H9 (cell line): ENCODE data around the gene MAGT1. TPM values are rescaled to one million over a fixed set of nuclear protein-coding genes. Genes with fewer than 3 reads are reported as not detected.
A peak's percentile ranks its signal among the peaks of the same experiment; 100 is the strongest.

Experiments
- DNase-seq: peaks from one replicate; pipeline ENCODE4 v3.0.0-alpha.2; 2017
- H2AFZ ChIP-seq: one replicate; pipeline ENCODE4 v1.6.1; 2013; ENCODE audit warnings: mild to moderate bottlenecking, low read length, control low read depth, moderate library complexity
- H2AK5ac ChIP-seq: 2 replicates; pipeline ENCODE4 v1.6.1; 2013; ENCODE audit warnings: low read length, control low read depth, mixed read lengths; ENCODE audit not compliant: insufficient read length
- H2BK120ac ChIP-seq: one replicate; pipeline ENCODE4 v1.6.1; 2013; ENCODE audit warnings: low read depth, mild to moderate bottlenecking, low read length, control low read depth, inconsistent platforms; ENCODE audit not compliant: poor library complexity, severe bottlenecking
- H2BK12ac ChIP-seq: 2 replicates; pipeline ENCODE4 v1.6.1; 2013; ENCODE audit warnings: low read length, control low read depth, mixed read lengths, low read depth; ENCODE audit not compliant: insufficient read length
- H2BK15ac ChIP-seq: 2 replicates; pipeline ENCODE4 v1.6.1; 2013; ENCODE audit warnings: low read depth, low read length, control low read depth
- H2BK20ac ChIP-seq: one replicate; pipeline ENCODE4 v1.6.1; 2013; ENCODE audit warnings: low read depth, mild to moderate bottlenecking, low read length, control low read depth, inconsistent platforms; ENCODE audit not compliant: poor library complexity, severe bottlenecking
- H2BK5ac ChIP-seq: 2 replicates; pipeline ENCODE4 v1.6.1; 2013; ENCODE audit warnings: low read length, control low read depth, mixed read lengths; ENCODE audit not compliant: insufficient read length
- H3K14ac ChIP-seq: 2 replicates; pipeline ENCODE4 v1.6.1; 2013; ENCODE audit warnings: low read length, control low read depth; ENCODE audit not compliant: insufficient read depth
- H3K18ac ChIP-seq: 2 replicates; pipeline ENCODE4 v1.6.1; 2013; ENCODE audit warnings: low read depth, mild to moderate bottlenecking, mixed read lengths, low read length, control low read depth; ENCODE audit not compliant: insufficient read length
- H3K23ac ChIP-seq: 2 replicates; pipeline ENCODE4 v1.6.1; 2013; ENCODE audit warnings: low read length, control low read depth, mixed read lengths, low read depth; ENCODE audit not compliant: insufficient read length
- H3K23me2 ChIP-seq: 2 replicates; pipeline ENCODE4 v1.6.1; 2013; ENCODE audit warnings: low read depth, mild to moderate bottlenecking, mixed read lengths, low read length, control low read depth; ENCODE audit not compliant: insufficient read length, poor library complexity, severe bottlenecking
- H3K27ac ChIP-seq: 2 replicates; pipeline ENCODE4 v1.5.1; 2013; ENCODE audit warnings: low read length, control low read depth, mixed read lengths, low read depth; ENCODE audit not compliant: insufficient read length
- H3K27me3 ChIP-seq: 2 replicates; pipeline ENCODE4 v1.6.1; 2013; ENCODE audit warnings: low read length, control low read depth, inconsistent platforms; ENCODE audit not compliant: insufficient read depth
- H3K4ac ChIP-seq: 2 replicates; pipeline ENCODE4 v1.6.1; 2013; ENCODE audit warnings: low read depth, mild to moderate bottlenecking, control low read depth, inconsistent platforms, low read length, moderate library complexity
- H3K4me1 ChIP-seq: 2 replicates; pipeline ENCODE4 v1.6.1; 2013; ENCODE audit warnings: low read length, control low read depth, inconsistent platforms; ENCODE audit not compliant: insufficient read depth
- H3K4me2 ChIP-seq: 2 replicates; pipeline ENCODE4 v1.6.1; 2013; ENCODE audit warnings: low read length, control low read depth, mixed read lengths; ENCODE audit not compliant: insufficient read length, insufficient read depth
- H3K56ac ChIP-seq: 2 replicates; pipeline ENCODE4 v1.6.1; 2013; ENCODE audit warnings: low read depth, mild to moderate bottlenecking, mixed read lengths, low read length, control low read depth; ENCODE audit not compliant: insufficient read length
- H3K79me1 ChIP-seq: 2 replicates; pipeline ENCODE4 v1.6.1; 2013; ENCODE audit warnings: low read depth, mild to moderate bottlenecking, moderate library complexity, low read length, control low read depth, inconsistent platforms; ENCODE audit not compliant: insufficient read depth, poor library complexity, severe bottlenecking
- H3K79me2 ChIP-seq: 2 replicates; pipeline ENCODE4 v1.6.1; 2013; ENCODE audit warnings: low read length, control low read depth, inconsistent platforms; ENCODE audit not compliant: insufficient read depth
- H3K9ac ChIP-seq: 2 replicates; pipeline ENCODE4 v1.6.1; 2013; ENCODE audit warnings: low read length, control low read depth, mixed read lengths; ENCODE audit not compliant: insufficient read length; ENCODE audit errors: extremely low read depth
- H3K9me3 ChIP-seq: one replicate; pipeline ENCODE4 v1.6.1; 2013; ENCODE audit warnings: low read depth, low read length, inconsistent platforms; ENCODE audit not compliant: control insufficient read depth
- H3T11ph ChIP-seq: one replicate; pipeline ENCODE4 v1.6.1; 2013; ENCODE audit warnings: mild to moderate bottlenecking, low read length, control low read depth, inconsistent platforms
- H4K20me1 ChIP-seq: one replicate; pipeline ENCODE4 v1.6.1; 2013; ENCODE audit not compliant: control insufficient read depth, insufficient read length, insufficient read depth
- H4K5ac ChIP-seq: 2 replicates; pipeline ENCODE4 v1.6.1; 2013; ENCODE audit warnings: low read depth, mild to moderate bottlenecking, mixed read lengths, low read length, control low read depth; ENCODE audit not compliant: insufficient read length
- H4K8ac ChIP-seq: replicated peaks from 2 replicates; pipeline ENCODE4 v1.6.1; 2013; ENCODE audit warnings: low read length, control low read depth, mixed read lengths, low read depth; ENCODE audit not compliant: insufficient read length
- H4K91ac ChIP-seq: 2 replicates; pipeline ENCODE4 v1.6.1; 2013; ENCODE audit warnings: low read depth, mild to moderate bottlenecking, moderate library complexity, mixed read lengths, low read length, control low read depth; ENCODE audit not compliant: insufficient read length
- H3K27ac Mint-ChIP-seq, 3 experiments: 2 replicates in 2 of 3; 3 replicates in 1 of 3; pipeline ENCODE4 v1.8.0; 2020 to 2021; ENCODE audit warnings: mixed read lengths in 3 of 3, mild to moderate bottlenecking in 1 of 3, moderate library complexity in 1 of 3
- H3K27me3 Mint-ChIP-seq: 2 replicates; pipeline ENCODE4 v1.8.0; 2021; ENCODE audit warnings: low read depth, mild to moderate bottlenecking, moderate library complexity, mixed read lengths
- H3K36me3 Mint-ChIP-seq, 3 experiments: 2 replicates in 2 of 3; 3 replicates in 1 of 3; pipeline ENCODE4 v1.8.0; 2020 to 2021; ENCODE audit warnings: low read depth in 3 of 3, mixed read lengths in 3 of 3; ENCODE audit not compliant: insufficient read depth in 1 of 3
- H3K4me1 Mint-ChIP-seq, 2 experiments: 2 replicates each; pipeline ENCODE4 v1.8.0; 2020; ENCODE audit warnings: mixed read lengths in 2 of 2
- H3K4me3 Mint-ChIP-seq, 2 experiments: 2 replicates in 1 of 2; 3 replicates in 1 of 2; pipeline ENCODE4 v1.8.0; 2020 to 2021; ENCODE audit warnings: mild to moderate bottlenecking in 2 of 2, mixed read lengths in 2 of 2, moderate library complexity in 1 of 2
- H3K9me3 Mint-ChIP-seq, 2 experiments: 2 replicates in 1 of 2; 3 replicates in 1 of 2; pipeline ENCODE4 v1.8.0; 2020; ENCODE audit warnings: mild to moderate bottlenecking in 2 of 2, mixed read lengths in 2 of 2, moderate library complexity in 1 of 2
- CTCF ChIP-seq: fragments of 200-600 bp; sonication (generic); conservative IDR thresholded peaks from 3 replicates; pipeline ENCODE4 v1.8.0; 2021; ENCODE audit warnings: antibody characterized with exemption, mild to moderate bottlenecking
- WGBS: extraction: QIAGEN DNeasy Blood & Tissue Kit; methylation state at CpG from one replicate; pipeline ENCODE4 v1.1.7; 2013; ENCODE audit warnings: missing lambda C conversion rate, low lambda C conversion rate, mixed read lengths; ENCODE audit not compliant: insufficient read length; ENCODE audit errors: extremely low coverage; 5-methylcytosine and 5-hydroxymethylcytosine counted together
- total RNA-seq: library from RNA; stranded (reverse); gene quantifications from 2 replicates; pipeline ENCODE4 v1.2.1, GENCODE V29; 2021

The MAGT1 gene
- total RNA-seq, 1 experiment from 2014 or later: 42.8 TPM

GRCh38 chrX:77899081-77899828 lies 4.0 kb upstream of the MAGT1 start, which contains the start of gene COX7B:
COX7B (plus strand) TSS chrX:77899468; CDS start chrX:77899554, 86 bp downstream.
- Histone ChIP-seq H2BK5ac (no peak within 1 kb of the TSS), H3T11ph (no peak within 1 kb of the TSS), H3K18ac (peak within 1 kb of the TSS; percentile 7), H2BK15ac (no peak within 1 kb of the TSS), H3K4me1 (no peaks in the 10 kb centered on the region), H4K5ac (no peak within 1 kb of the TSS), H3K9me3 (peaks cover 6% of the 10 kb centered on the region), H3K4me2 (peak within 1 kb of the TSS; percentile 44), H2BK120ac (no peak within 1 kb of the TSS), H4K91ac (no peak within 1 kb of the TSS), H3K79me2 (peaks cover 11% of the 10 kb centered on the region; the same call in 1 of the 2 replicates), H3K27me3 (no peaks in the 10 kb centered on the region), H4K20me1 (no peaks in the 10 kb centered on the region), H3K23me2 (no peaks in the 10 kb centered on the region), H3K56ac (peak within 1 kb of the TSS; percentile 51), H2BK12ac (no peak within 1 kb of the TSS), H3K9ac (peak within 1 kb of the TSS; percentile 98), H3K79me1 (no peaks in the 10 kb centered on the region), H3K27ac (peak within 1 kb of the TSS; percentile 95), H2AK5ac (no peak within 1 kb of the TSS), H2BK20ac (no peak within 1 kb of the TSS), H3K4ac (no peak within 1 kb of the TSS), H3K14ac (peak within 1 kb of the TSS; percentile 76; the same call in 1 of the 2 replicates), H2AFZ (no peak within 1 kb of the TSS), H3K23ac (no peak within 1 kb of the TSS), H4K8ac (no peak within 1 kb of the TSS)
- Mint-ChIP-seq H3K36me3 (peaks cover 24 to 32% (median 28%) of the 10 kb centered on the region in 3 experiments), H3K27me3 (no peaks in the 10 kb centered on the region; the same call in 1 of the 2 replicates), H3K27ac (peak within 1 kb of the TSS; percentile 94 to 97 (median 96)), H3K9me3 (peaks cover 63 to 78% of the 10 kb centered on the region in 2 experiments), H3K4me1 (peaks cover 4 to 5% of the 10 kb centered on the region in 2 experiments; a peak in 2 of 4 replicates), H3K4me3 (peak within 1 kb of the TSS; percentile 87 to 89)
- TF ChIP-seq CTCF: peak; percentile 50
- peak; percentile 72 for DNase-seq
- no CpG with 5 or more reads among the region's 28 CpGs for WGBS
